ENCODE data around the gene ANO7.

The ANO7 gene

DNA sequence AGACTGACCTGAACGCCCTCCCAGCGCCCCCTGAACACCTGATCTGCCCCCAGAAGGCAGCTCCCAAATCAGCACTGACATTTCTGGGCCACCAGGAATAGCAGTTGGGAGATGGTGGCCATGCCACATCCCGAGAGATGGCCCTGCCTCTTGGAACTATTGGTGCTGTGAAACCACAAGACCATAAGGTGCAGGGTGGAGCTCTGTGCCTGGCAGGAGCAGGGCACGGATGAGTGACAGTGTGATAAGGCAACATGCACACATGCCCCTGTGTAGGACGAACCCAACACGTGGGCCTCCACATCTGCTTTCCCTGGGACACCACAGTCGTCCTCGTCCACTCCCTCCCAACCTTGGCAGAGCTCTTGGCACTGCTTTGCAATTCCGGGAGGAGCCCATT is 26.9 kb downstream of the ANO7 start:
- WGBS (ENCODE audit: insufficient coverage): 74% methylated on average over 9 of the region's 9 CpGs
- H3K9me3 ChIP-seq (ENCODE audit: control extremely low read depth in 1 of 5, control insufficient read depth in 4 of 5, insufficient read depth in 2 of 5, low read depth in 1 of 5, low read length in 4 of 5): no peaks in the 10 kb centered on the region
- H3K27ac ChIP-seq (ENCODE audit: insufficient read depth in 1 of 2, low read depth in 1 of 2, low read length in 2 of 2, poor library complexity in 1 of 2, severe bottlenecking in 2 of 2): no peak overlapping the region
- H3K36me3 ChIP-seq (ENCODE audit: control insufficient read depth in 4 of 4, insufficient read depth in 4 of 4, low read length in 3 of 4): no peaks in the 10 kb centered on the region
- peaks cover 0 to 2% (median 0%) of the 10 kb centered on the region in 5 experiments for H3K27me3 ChIP-seq (replicated peaks in 2 of 5; ENCODE audit: control insufficient read depth in 4 of 5, insufficient read depth in 5 of 5, low read length in 4 of 5)
- peaks cover 2 to 24% (median 22%) of the 10 kb centered on the region in 4 experiments for H3K4me1 ChIP-seq (ENCODE audit: control extremely low read depth in 1 of 4, control insufficient read depth in 4 of 4, insufficient read depth in 4 of 4, low read length in 3 of 4)
- CTCF ChIA-PET: interaction anchor here (1.0 kb wide), 1 partner anchor 18 kb away, joined by 3 read pairs; no protein-coding TSS in a partner anchor
- no peak overlapping the region for H3K4me3 ChIP-seq (ENCODE audit: control insufficient read depth in 1 of 7, extremely low read depth in 1 of 7, insufficient read depth in 4 of 7, low read depth in 2 of 7, low read length in 6 of 7)
- no peak for DNase-seq
- POLR2A ChIA-PET: no interaction called here

DNA sequence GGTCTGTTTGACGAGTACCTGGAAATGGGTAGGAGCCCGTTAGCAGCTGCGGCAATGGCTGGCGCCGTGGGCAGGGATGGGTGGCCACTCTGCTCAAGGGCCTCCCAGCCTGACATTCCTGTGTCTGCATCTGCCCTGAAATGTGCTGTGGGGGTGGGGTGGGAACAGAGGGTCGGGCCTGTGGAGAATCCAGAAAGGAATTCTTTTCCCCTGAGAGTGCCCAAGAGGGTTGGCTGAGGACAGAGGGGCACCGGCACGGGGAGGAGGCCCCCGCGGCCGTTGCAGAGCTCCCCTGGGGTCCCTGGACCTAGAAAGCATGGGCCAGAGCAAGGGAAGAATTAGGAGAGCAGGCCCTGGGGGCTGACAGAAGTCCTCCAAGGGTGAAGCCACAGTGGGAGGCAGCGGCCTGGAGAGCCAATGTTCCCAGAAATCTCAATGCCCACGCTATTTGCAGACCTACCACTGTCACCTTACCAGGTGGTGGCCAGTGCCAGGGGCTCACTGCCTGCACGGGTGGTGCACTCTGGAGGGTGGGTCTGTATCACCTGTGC is 27.8 kb downstream of the ANO7 start:
- no peak overlapping the region for H3K4me3 ChIP-seq (ENCODE audit: control insufficient read depth in 1 of 7, extremely low read depth in 1 of 7, insufficient read depth in 4 of 7, low read depth in 2 of 7, low read length in 6 of 7)
- POLR2A ChIA-PET: interaction anchor here (0.6 kb wide), 1 partner anchor 430 kb away, joined by 5 read pairs; no protein-coding TSS in a partner anchor

DNA sequence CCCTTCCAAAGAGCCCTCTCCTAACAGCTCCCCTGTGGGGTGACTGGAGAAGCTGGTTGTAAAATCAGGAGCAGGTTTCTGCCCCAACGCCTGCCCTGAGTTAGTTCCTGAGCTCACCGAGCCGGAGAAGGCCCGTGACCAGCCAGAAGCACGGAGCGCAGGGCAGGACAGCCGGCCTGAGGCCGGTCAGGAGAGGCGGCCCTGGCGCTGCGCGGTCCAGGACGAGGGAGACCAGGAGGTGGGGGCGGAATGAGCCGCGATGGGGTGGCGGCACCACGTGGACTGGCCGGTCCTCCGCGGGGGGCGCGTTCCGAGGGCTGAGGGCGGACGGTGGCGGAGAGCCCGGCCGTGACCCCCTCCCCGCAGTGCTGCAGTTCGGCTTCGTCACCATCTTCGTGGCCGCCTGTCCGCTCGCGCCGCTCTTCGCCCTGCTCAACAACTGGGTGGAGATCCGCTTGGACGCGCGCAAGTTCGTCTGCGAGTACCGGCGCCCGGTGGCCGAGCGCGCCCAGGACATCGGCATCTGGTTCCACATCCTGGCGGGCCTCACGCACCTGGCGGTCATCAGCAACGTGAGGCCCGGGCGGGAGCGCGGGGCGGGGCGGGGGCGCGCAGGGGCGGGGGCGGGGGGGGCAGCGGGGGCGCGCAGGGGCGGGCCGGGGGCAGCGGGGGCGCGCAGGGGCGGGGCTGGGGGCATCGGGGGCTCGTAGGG is 29.0 kb downstream of the ANO7 start:
- 2% methylated on average over 37 of the region's 77 CpGs for whole genome bisulfite sequencing (ENCODE audit: insufficient coverage)
- Histone ChIP-seq H3K36me3 (ENCODE audit: control insufficient read depth in 4 of 4, insufficient read depth in 4 of 4, low read length in 3 of 4) (no peaks in the 10 kb centered on the region), H3K9me3 (ENCODE audit: control extremely low read depth in 1 of 5, control insufficient read depth in 4 of 5, insufficient read depth in 2 of 5, low read depth in 1 of 5, low read length in 4 of 5) (no peaks in the 10 kb centered on the region), H3K4me1 (ENCODE audit: control extremely low read depth in 1 of 4, control insufficient read depth in 4 of 4, insufficient read depth in 4 of 4, low read length in 3 of 4) (peaks cover 2 to 19% (median 13%) of the 10 kb centered on the region in 4 experiments), H3K27me3 (replicated peaks in 2 of 5; ENCODE audit: control insufficient read depth in 4 of 5, insufficient read depth in 5 of 5, low read length in 4 of 5) (peaks cover 0 to 2% (median 0%) of the 10 kb centered on the region in 5 experiments), H3K27ac (ENCODE audit: insufficient read depth in 1 of 2, low read depth in 1 of 2, low read length in 2 of 2, poor library complexity in 1 of 2, severe bottlenecking in 2 of 2) (no peak overlapping the region), H3K4me3 (ENCODE audit: control insufficient read depth in 1 of 7, extremely low read depth in 1 of 7, insufficient read depth in 4 of 7, low read depth in 2 of 7, low read length in 6 of 7) (peak overlapping the region; percentile 2 to 79 (median 53))
- ChIA-PET POLR2A (no interaction called here), CTCF (interaction anchor here (0.6 to 1.2 kb wide), 2 partner anchors 44 to 377 kb away, joined by 3 read pairs; no protein-coding TSS in a partner anchor)
- DNase-seq: peak; percentile 58 to 80 (median 60)

More for the DNA sequence above, 27.8 kb downstream of the ANO7 start:
- Histone ChIP-seq H3K9me3 (ENCODE audit: control extremely low read depth in 1 of 5, control insufficient read depth in 4 of 5, insufficient read depth in 2 of 5, low read depth in 1 of 5, low read length in 4 of 5) (no peaks in the 10 kb centered on the region), H3K27me3 (replicated peaks in 2 of 5; ENCODE audit: control insufficient read depth in 4 of 5, insufficient read depth in 5 of 5, low read length in 4 of 5) (peaks cover 0 to 2% (median 0%) of the 10 kb centered on the region in 5 experiments), H3K4me1 (ENCODE audit: control extremely low read depth in 1 of 4, control insufficient read depth in 4 of 4, insufficient read depth in 4 of 4, low read length in 3 of 4) (peaks cover 2 to 22% (median 18%) of the 10 kb centered on the region in 4 experiments), H3K27ac (ENCODE audit: insufficient read depth in 1 of 2, low read depth in 1 of 2, low read length in 2 of 2, poor library complexity in 1 of 2, severe bottlenecking in 2 of 2) (no peak overlapping the region), H3K36me3 (ENCODE audit: control insufficient read depth in 4 of 4, insufficient read depth in 4 of 4, low read length in 3 of 4) (no peaks in the 10 kb centered on the region)
- no peak for DNase-seq
- 74% methylated on average over 10 of the region's 14 CpGs for WGBS (ENCODE audit: insufficient coverage)
- CTCF ChIA-PET: interaction anchor here (0.6 to 1.2 kb wide), 2 partner anchors 86 to 376 kb away, joined by 3 to 4 read pairs; no protein-coding TSS in a partner anchor

DNA sequence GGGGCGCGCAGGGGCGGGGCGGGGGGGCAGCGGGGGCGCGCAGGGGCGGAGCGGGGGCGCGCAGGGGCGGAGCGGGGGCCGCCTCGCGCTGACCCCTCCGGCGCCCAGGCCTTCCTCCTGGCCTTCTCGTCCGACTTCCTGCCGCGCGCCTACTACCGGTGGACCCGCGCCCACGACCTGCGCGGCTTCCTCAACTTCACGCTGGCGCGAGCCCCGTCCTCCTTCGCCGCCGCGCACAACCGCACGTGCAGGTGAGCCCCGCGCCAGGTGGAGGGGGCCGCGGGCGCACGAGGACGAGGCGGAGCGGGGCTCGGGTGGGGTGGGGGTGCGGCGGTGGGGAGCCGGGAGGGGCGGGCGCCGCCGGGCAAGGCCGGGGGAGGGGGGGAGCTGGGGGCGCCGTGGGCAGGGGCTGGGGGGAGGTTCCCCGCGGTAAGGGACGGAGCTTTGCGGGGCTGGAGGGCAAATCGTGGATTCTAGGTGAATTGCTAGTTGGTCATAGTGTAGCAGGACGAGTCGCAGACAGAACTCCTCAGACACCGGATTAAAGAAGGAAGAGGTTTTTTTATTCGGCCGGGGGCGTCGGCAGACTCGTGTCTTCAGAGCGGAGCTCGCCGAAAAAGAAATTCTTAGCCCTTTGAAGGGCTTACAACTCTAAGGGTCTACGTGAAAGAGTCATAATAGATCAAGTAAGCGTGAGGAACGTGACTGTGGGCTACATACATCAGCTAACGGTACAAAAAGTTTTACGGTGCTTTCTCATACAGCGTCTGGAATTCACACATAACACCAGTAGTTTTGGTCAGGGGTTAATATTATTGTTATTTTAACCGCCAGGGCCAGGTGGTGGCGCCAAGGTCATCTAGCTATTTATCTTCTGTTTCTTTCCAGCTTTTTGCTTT is 29.9 kb downstream of the ANO7 start:
- H3K27me3 ChIP-seq (replicated peaks in 2 of 5; ENCODE audit: control insufficient read depth in 4 of 5, insufficient read depth in 5 of 5, low read length in 4 of 5): peaks cover 0 to 2% (median 0%) of the 10 kb centered on the region in 5 experiments
- ChIA-PET POLR2A (no interaction called here), CTCF (interaction anchor here (0.7 to 1.4 kb wide), 2 partner anchors 10 to 155 kb away, joined by 3 to 4 read pairs; no protein-coding TSS in a partner anchor)
- no peak overlapping the region for H3K27ac ChIP-seq (ENCODE audit: insufficient read depth in 1 of 2, low read depth in 1 of 2, low read length in 2 of 2, poor library complexity in 1 of 2, severe bottlenecking in 2 of 2)
- H3K4me3 ChIP-seq (ENCODE audit: control insufficient read depth in 1 of 7, extremely low read depth in 1 of 7, insufficient read depth in 4 of 7, low read depth in 2 of 7, low read length in 6 of 7): peak overlapping the region in 6 of 7 experiments; percentile 39 to 77 (median 60)
- H3K9me3 ChIP-seq (ENCODE audit: control extremely low read depth in 1 of 5, control insufficient read depth in 4 of 5, insufficient read depth in 2 of 5, low read depth in 1 of 5, low read length in 4 of 5): no peaks in the 10 kb centered on the region
- WGBS (ENCODE audit: insufficient coverage): 0% methylated on average over 39 of the region's 83 CpGs
- H3K36me3 ChIP-seq (ENCODE audit: control insufficient read depth in 4 of 4, insufficient read depth in 4 of 4, low read length in 3 of 4): no peaks in the 10 kb centered on the region
- DNase-seq: peak; percentile 26 to 79 (median 59)
- peaks cover 2 to 19% (median 16%) of the 10 kb centered on the region in 4 experiments for H3K4me1 ChIP-seq (ENCODE audit: control extremely low read depth in 1 of 4, control insufficient read depth in 4 of 4, insufficient read depth in 4 of 4, low read length in 3 of 4)

DNA sequence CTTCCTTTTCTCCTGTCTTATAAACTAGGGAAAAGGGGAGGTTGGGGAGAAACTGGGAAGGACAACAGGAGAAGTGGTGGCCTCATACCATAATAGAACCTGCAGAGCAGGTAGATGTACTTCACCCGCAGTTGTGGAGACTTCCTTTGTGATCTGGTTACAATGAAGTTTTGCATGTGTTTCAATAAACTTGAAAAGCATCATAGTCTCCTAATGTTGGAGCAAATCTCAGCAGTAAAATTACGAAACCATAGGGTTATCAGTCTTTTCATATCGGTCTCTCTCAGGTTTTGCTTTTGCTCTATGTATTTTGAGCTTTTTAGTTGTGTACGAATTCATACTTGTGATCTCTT is 30.5 kb downstream of the ANO7 start:
- H3K27me3 ChIP-seq (replicated peaks in 2 of 5; ENCODE audit: control insufficient read depth in 4 of 5, insufficient read depth in 5 of 5, low read length in 4 of 5): peaks cover 0 to 2% (median 0%) of the 10 kb centered on the region in 5 experiments
- H3K4me1 ChIP-seq (ENCODE audit: control extremely low read depth in 1 of 4, control insufficient read depth in 4 of 4, insufficient read depth in 4 of 4, low read length in 3 of 4): peaks cover 2 to 19% (median 17%) of the 10 kb centered on the region in 4 experiments
- peak overlapping the region in 5 of 7 experiments; percentile 39 to 77 (median 63) for H3K4me3 ChIP-seq (ENCODE audit: control insufficient read depth in 1 of 7, extremely low read depth in 1 of 7, insufficient read depth in 4 of 7, low read depth in 2 of 7, low read length in 6 of 7)
- ChIA-PET CTCF (interaction anchor here (0.7 to 1.4 kb wide), 2 partner anchors 9 to 156 kb away, joined by 3 to 4 read pairs; no protein-coding TSS in a partner anchor), POLR2A (no interaction called here)
- no peaks in the 10 kb centered on the region for H3K36me3 ChIP-seq (ENCODE audit: control insufficient read depth in 4 of 4, insufficient read depth in 4 of 4, low read length in 3 of 4)
- WGBS (ENCODE audit: insufficient coverage): 20% methylated on average over 1 of the region's 4 CpGs
- no peaks in the 10 kb centered on the region for H3K9me3 ChIP-seq (ENCODE audit: control extremely low read depth in 1 of 5, control insufficient read depth in 4 of 5, insufficient read depth in 2 of 5, low read depth in 1 of 5, low read length in 4 of 5)
- H3K27ac ChIP-seq (ENCODE audit: insufficient read depth in 1 of 2, low read depth in 1 of 2, low read length in 2 of 2, poor library complexity in 1 of 2, severe bottlenecking in 2 of 2): no peak overlapping the region
- no peak for DNase-seq

DNA sequence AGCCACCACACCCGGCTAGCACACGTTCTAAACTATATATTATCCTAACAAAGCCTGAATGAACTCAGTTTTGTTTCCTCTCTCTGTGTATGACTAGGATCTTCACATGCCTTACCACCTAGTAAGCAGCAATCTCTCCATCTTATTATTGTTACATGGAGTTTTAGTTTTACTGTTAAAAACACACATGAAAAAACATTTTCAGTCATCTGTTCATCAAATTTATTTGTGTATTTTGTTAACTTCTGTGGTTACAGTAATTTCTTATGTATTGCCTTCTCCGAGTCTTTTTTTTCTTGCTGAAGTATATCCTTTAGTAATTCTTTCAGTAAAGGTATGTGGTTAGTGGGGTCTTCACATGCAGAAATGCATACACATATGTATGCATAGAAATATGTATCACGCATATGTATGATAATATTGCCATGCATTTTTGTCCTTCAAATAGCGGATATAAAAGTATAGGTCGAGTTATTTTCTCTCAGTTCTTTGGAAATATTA is 31.4 kb downstream of the ANO7 start:
- Histone ChIP-seq H3K4me3 (ENCODE audit: control insufficient read depth in 1 of 7, extremely low read depth in 1 of 7, insufficient read depth in 4 of 7, low read depth in 2 of 7, low read length in 6 of 7) (no peak overlapping the region), H3K36me3 (ENCODE audit: control insufficient read depth in 4 of 4, insufficient read depth in 4 of 4, low read length in 3 of 4) (peaks cover 0 to 5% (median 0%) of the 10 kb centered on the region in 4 experiments), H3K27me3 (replicated peaks in 2 of 5; ENCODE audit: control insufficient read depth in 4 of 5, insufficient read depth in 5 of 5, low read length in 4 of 5) (peaks cover 0 to 2% (median 0%) of the 10 kb centered on the region in 5 experiments), H3K4me1 (ENCODE audit: control extremely low read depth in 1 of 4, control insufficient read depth in 4 of 4, insufficient read depth in 4 of 4, low read length in 3 of 4) (peaks cover 2 to 19% (median 17%) of the 10 kb centered on the region in 4 experiments), H3K9me3 (ENCODE audit: control extremely low read depth in 1 of 5, control insufficient read depth in 4 of 5, insufficient read depth in 2 of 5, low read depth in 1 of 5, low read length in 4 of 5) (no peaks in the 10 kb centered on the region), H3K27ac (ENCODE audit: insufficient read depth in 1 of 2, low read depth in 1 of 2, low read length in 2 of 2, poor library complexity in 1 of 2, severe bottlenecking in 2 of 2) (no peak overlapping the region)
- ChIA-PET CTCF (interaction anchor here (1.2 kb wide), 1 partner anchor 71 kb away, joined by 4 read pairs; the partner anchor contains the start of gene PASK), POLR2A (no interaction called here)
- DNase-seq: no peak
- 100% methylated on average over 3 of the region's 6 CpGs for WGBS (ENCODE audit: insufficient coverage)

Data from common myeloid progenitor, CD34-positive (primary cell).